Heart right ventricle (tissue), 16 donors: ENCODE measurements around the gene TBX15. TPM values are rescaled to one million over a fixed set of nuclear protein-coding genes. Genes with fewer than 3 reads are reported as not detected.

ENCODE experiments used
- ATAC-seq, 8 donors: fragments of 200-7000 bp; cut with Tn5 transposase; one replicate each; pipeline ENCODE4 v1.9.1; 2020; ENCODE audit warnings: mild to moderate bottlenecking in 8 of 8, moderate library complexity in 8 of 8, moderate number of reproducible peaks in 1 of 8
- DNase-seq, 2 donors: peaks; one replicate each; pipeline ENCODE4 v3.0.0-alpha.2; 2020
- H3K27ac ChIP-seq, 10 donors: fragments of 200-600 bp; sonication (generic) in 2 of 10; one replicate each; pipeline versions ENCODE4 v1.5.0 to v1.8.0; 2020 to 2022; ENCODE audit warnings: mild to moderate bottlenecking in 3 of 10
- H3K27me3 ChIP-seq, 7 donors: fragments of 200-600 bp; one replicate each; pipeline ENCODE4 v1.8.0; 2021 to 2022; ENCODE audit warnings: mild to moderate bottlenecking in 2 of 7
- H3K36me3 ChIP-seq, 9 donors: fragments of 200-600 bp; sonication (generic) in 1 of 9; one replicate each; pipeline versions ENCODE4 v1.5.0 to v1.8.0; 2020 to 2022; ENCODE audit warnings: mild to moderate bottlenecking in 2 of 9
- H3K4me1 ChIP-seq, 9 donors: fragments of 200-600 bp; sonication (generic) in 1 of 9; one replicate each; pipeline versions ENCODE4 v1.5.0 to v1.8.0; 2020 to 2022; ENCODE audit warnings: mild to moderate bottlenecking in 4 of 9
- H3K4me3 ChIP-seq, 10 donors: fragments of 200-600 bp; sonication (generic) in 2 of 10; one replicate each; pipeline versions ENCODE4 v1.5.0 to v1.8.0; 2020 to 2022; ENCODE audit warnings: mild to moderate bottlenecking in 7 of 10, moderate library complexity in 2 of 10
- H3K9me3 ChIP-seq, 11 donors: fragments of 200-600 bp in 10 of 11; sonication (generic) in 2 of 11; one replicate each; pipeline versions ENCODE4 v1.5.0 to v1.8.0; 2013 to 2022; ENCODE audit warnings: mild to moderate bottlenecking in 2 of 11, control low read depth in 1 of 11, moderate library complexity in 1 of 11
- intact Hi-C, 10 donors: fragments of 100-400 bp; cut with DNase I; formaldehyde crosslinking; loops; one replicate each; pipeline versions ENCODE4 v1.11.1 to v1.14.2; 2022
- polyA plus RNA-seq, 2 donors: library from polyadenylated mRNA; stranded (reverse); fragments of 200-250 nt; gene quantifications; one replicate each; pipeline ENCODE4 v1.2.3, GENCODE V29; 2013
- total RNA-seq, 10 donors: library from RNA; stranded (reverse); fragmentation: NEBNext Ultra II Directional in 3 of 10; extraction: Animal tissue kit (Norgen Biotek cat#: 25700) in 3 of 10; gene quantifications; one replicate each; pipeline versions ENCODE4 v1.2.1 to v1.2.4, GENCODE V29; 2021 to 2023
- TF ChIP-seq, protein P1 (sequence below), 9 donors: fragments of 200-600 bp; sonication (generic) in 2 of 9; IDR thresholded peaks; one replicate each; pipeline versions ENCODE4 v1.5.0 to v1.8.0; 2021 to 2022; ENCODE audit warnings: antibody characterized with exemption in 9 of 9, mild to moderate bottlenecking in 5 of 9, moderate library complexity in 1 of 9
- donor health status: Arrhythmogenic right ventricular cardiomyopathy.
- donor health status: ischemic (EF 13 %, LVEDD 7.1; RV severe dilation, severe dysfunction).
- donor health status: healthy with polysubstance abuse.
- donor health status: DM: no; HTN: yes; CAD: no.
- donor health status: DM: no; HTN: no; CAD: no.
- donor health status: ischemic (EF 25% LVEDD 6.9; RV normal size, moderate dysfunction).
- donor health status: ischemic (EF 25% LVEDD 5.7; RV mildly dilated, moderate dysfunction).
- donor health status: healthy.
- donor health status: DM: yes; HTN: yes; CAD: no.
- donor health status: Ischemic cardiomyopathy.
- donor health status: ischemic (EF 35%, LVEDD 5.7; RV mildly dilated, moderate dysfunction).
- donor health status: nonischemic (EF 11% LVEDD 7.7; RV severe dilation, severe dysfunction).
- donor health status: DM: yes; HTN: yes; CAD: no.
- donor health status: PGD.
- donor health status: ischemic (EF 29% LVEDD 5.4; RV normal size, mild dysfunction).
- donor health status: nonischemic (EF 23%, LVEDD 6.1; RV moderate dilation, normal function).

Gene TBX15
- total and polyA plus RNA-seq, 12 donors, result 0.18 to 1.1 (median 0.47) TPM

GRCh38 chr1:118841521-118841920 lies 146.6 kb downstream of the TBX15 start:
- Histone ChIP-seq H3K27ac (no peak overlapping the region), H3K36me3 (no peaks in the 10 kb centered on the region), H3K4me3 (no peak overlapping the region), H3K27me3 (no peaks in the 10 kb centered on the region), H3K9me3 (no peaks in the 10 kb centered on the region), H3K4me1 (no peaks in the 10 kb centered on the region)
- intact Hi-C loops, result no loop called here
- ATAC-seq (no peak), DNase-seq (no peak)
- TF ChIP-seq, protein P1, sequence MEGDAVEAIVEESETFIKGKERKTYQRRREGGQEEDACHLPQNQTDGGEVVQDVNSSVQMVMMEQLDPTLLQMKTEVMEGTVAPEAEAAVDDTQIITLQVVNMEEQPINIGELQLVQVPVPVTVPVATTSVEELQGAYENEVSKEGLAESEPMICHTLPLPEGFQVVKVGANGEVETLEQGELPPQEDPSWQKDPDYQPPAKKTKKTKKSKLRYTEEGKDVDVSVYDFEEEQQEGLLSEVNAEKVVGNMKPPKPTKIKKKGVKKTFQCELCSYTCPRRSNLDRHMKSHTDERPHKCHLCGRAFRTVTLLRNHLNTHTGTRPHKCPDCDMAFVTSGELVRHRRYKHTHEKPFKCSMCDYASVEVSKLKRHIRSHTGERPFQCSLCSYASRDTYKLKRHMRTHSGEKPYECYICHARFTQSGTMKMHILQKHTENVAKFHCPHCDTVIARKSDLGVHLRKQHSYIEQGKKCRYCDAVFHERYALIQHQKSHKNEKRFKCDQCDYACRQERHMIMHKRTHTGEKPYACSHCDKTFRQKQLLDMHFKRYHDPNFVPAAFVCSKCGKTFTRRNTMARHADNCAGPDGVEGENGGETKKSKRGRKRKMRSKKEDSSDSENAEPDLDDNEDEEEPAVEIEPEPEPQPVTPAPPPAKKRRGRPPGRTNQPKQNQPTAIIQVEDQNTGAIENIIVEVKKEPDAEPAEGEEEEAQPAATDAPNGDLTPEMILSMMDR (IDR thresholded peaks at IDR 0.05), result no peak

Other genes starting within 250 kb of the TBX15 start
- gene WARS2, start 152.3 kb upstream of the TBX15 start, total RNA-seq, result 10 to 100 TPM in 8 of 10 donors, 1 to 10 TPM in 2; 8.1 to 15.4 (median 12.3) TPM
- gene WARS2, start 152.3 kb upstream of the TBX15 start, polyA plus RNA-seq, result 1 to 10 TPM; 3.5 to 5.8 TPM